K562 (cell line): Measurements from ENCODE around the gene RRAD. TPM values are rescaled to one million over a fixed set of nuclear protein-coding genes. Genes with fewer than 3 reads are reported as not detected.
A peak's percentile ranks its signal among the peaks of the same experiment; 100 is the strongest.

Source experiments
- BDP1 ChIP-seq: IDR thresholded peaks from 3 replicates; pipeline ENCODE4 v1.6.1; 2011; ENCODE audit not compliant: insufficient read length, insufficient read depth
- BRD4 ChIP-seq: fragments of 200-600 bp; sonication (generic); IDR thresholded peaks from 2 replicates; pipeline ENCODE4 v1.6.1; 2017; ENCODE audit warnings: inconsistent platforms
- HCFC1 ChIP-seq: IDR thresholded peaks from 2 replicates; pipeline ENCODE4 v1.6.1; 2012; ENCODE audit warnings: low read depth, low read length, improper control_type of control experiment
- HSF4 ChIP-seq: fragments of 250-450 bp; sonication (Bioruptor Pico); IDR thresholded peaks from 2 replicates; pipeline ENCODE4 v2.1.2; 2022; ENCODE audit warnings: mild to moderate bottlenecking, moderate library complexity, borderline replicate concordance
- KDM2B ChIP-seq: fragments of 250-450 bp; sonication (Bioruptor Pico); IDR thresholded peaks from 2 replicates; pipeline ENCODE4 v1.8.0; 2021; ENCODE audit warnings: mild to moderate bottlenecking, moderate library complexity
- MAFK ChIP-seq: IDR thresholded peaks from 2 replicates; pipeline ENCODE4 v1.6.1; 2011; ENCODE audit warnings: low read length, improper control_type of control experiment
- NR1H2 ChIP-seq: sonication (generic); formaldehyde crosslinking; IDR thresholded peaks from 2 replicates; pipeline ENCODE4 v1.4.0; 2020; ENCODE audit warnings: mild to moderate bottlenecking, missing genetic modification reagents
- RBM15 ChIP-seq: fragments of 200-400 bp; formaldehyde crosslinking; IDR thresholded peaks from 2 replicates; pipeline ENCODE4 v1.6.1; 2018; ENCODE audit warnings: mild to moderate bottlenecking, low read length, moderate library complexity; ENCODE audit not compliant: insufficient read depth
- SAFB2 ChIP-seq: fragments of 200-400 bp; formaldehyde crosslinking; IDR thresholded peaks from 2 replicates; pipeline ENCODE4 v1.6.1; 2018; ENCODE audit warnings: borderline replicate concordance, low read length, low read depth, moderate library complexity; ENCODE audit not compliant: severe bottlenecking
- SAP30 ChIP-seq: fragments of 200-600 bp; sonication (generic); IDR thresholded peaks from 2 replicates; pipeline ENCODE4 v1.6.1; 2012; ENCODE audit warnings: borderline replicate concordance, low read depth, mild to moderate bottlenecking, moderate library complexity, low read length, control low read depth, inconsistent platforms; ENCODE audit not compliant: insufficient read depth, poor library complexity, severe bottlenecking
- SLC30A9 ChIP-seq: fragments of 250-450 bp; sonication (Bioruptor Pico); IDR thresholded peaks from 2 replicates; pipeline ENCODE4 v1.8.0; 2022; ENCODE audit warnings: mild to moderate bottlenecking, moderate library complexity
- SMARCA4 ChIP-seq: fragments of 450-650 bp; IDR thresholded peaks from 2 replicates; pipeline ENCODE4 v1.6.1; 2016
- STAG1 ChIP-seq: sonication (generic); formaldehyde crosslinking; IDR thresholded peaks from 2 replicates; pipeline ENCODE4 v1.5.0; 2020; ENCODE audit warnings: missing genetic modification reagents, borderline replicate concordance
- TCF15 ChIP-seq: fragments of 250-450 bp; sonication (Bioruptor Pico); IDR thresholded peaks from 2 replicates; pipeline ENCODE4 v1.8.0; 2022; ENCODE audit warnings: moderate library complexity, mild to moderate bottlenecking, inconsistent platforms
- TCFL5 ChIP-seq: fragments of 250-450 bp; sonication (Bioruptor Pico); conservative IDR thresholded peaks from 2 replicates; pipeline ENCODE4 v1.6.1; 2021; ENCODE audit warnings: mild to moderate bottlenecking, moderate library complexity, matching md5 sums
- TFAP4 ChIP-seq: sonication (generic); formaldehyde crosslinking; IDR thresholded peaks from 2 replicates; pipeline ENCODE4 v1.8.0; 2022; ENCODE audit warnings: missing genetic modification reagents, mild to moderate bottlenecking, moderate library complexity, borderline replicate concordance
- ZNF311 ChIP-seq: fragments of 250-450 bp; sonication (Bioruptor Pico); IDR thresholded peaks from 2 replicates; pipeline ENCODE4 v1.4.0; 2020; ENCODE audit warnings: mild to moderate bottlenecking, moderate library complexity
- ZNF609 ChIP-seq: sonication (generic); formaldehyde crosslinking; IDR thresholded peaks from 2 replicates; pipeline ENCODE4 v1.8.1; 2023; ENCODE audit warnings: missing genetic modification reagents, mild to moderate bottlenecking, borderline replicate concordance
- ZNF830 ChIP-seq: fragments of 250-450 bp; sonication (Bioruptor Pico); IDR thresholded peaks from 2 replicates; pipeline ENCODE4 v1.5.0; 2021; ENCODE audit warnings: mild to moderate bottlenecking
- polyA plus RNA-seq, 8 experiments: library from polyadenylated mRNA; depleted of rRNA in 4 of 8; stranded (reverse) in 5 of 8; unstranded in 3 of 8; fragments of >200 nt; fragmentation: Nextera tagmentation in 2 of 8; fragmentation: Illumina TruSeq in 1 of 8; extraction: Ambion mirVana in 2 of 8; extraction: Trizol in 1 of 8; gene quantifications; 2 replicates each; pipeline versions ENCODE4 v1.2.1 to v1.2.3, GENCODE V29; 2011 to 2014; ENCODE audit warnings: inconsistent platforms in 1 of 8, missing spikeins in 1 of 8
- total RNA-seq, 7 experiments: library from RNA; depleted of rRNA in 6 of 7; stranded (reverse); fragments of >200 nt in 6 of 7; fragmentation: Illumina TruSeq in 2 of 7; extraction: Trizol in 2 of 7; gene quantifications; 2 replicates each; pipeline versions ENCODE4 v1.2.1 to v1.2.3, GENCODE V29; 2011 to 2021; ENCODE audit warnings: low replicate concordance in 1 of 7
- TF ChIP-seq, protein P1 (sequence below), 2 experiments: fragments of 450-650 bp in 1 of 2; sonication (generic) in 1 of 2; formaldehyde crosslinking; conservative IDR thresholded peaks; 2 replicates each; pipeline versions ENCODE4 v1.4.0 to v1.8.1; 2020 to 2022; ENCODE audit warnings: mild to moderate bottlenecking in 1 of 2, missing genetic modification reagents in 1 of 2

Gene RRAD
- total and polyA plus RNA-seq, 9 of the 15 experiments (the other 6 are each of a cell fraction or from before 2014, with no cell fraction given) = 0.09 to 0.20 (median 0.13) TPM; not detected in 5

GRCh38 chr16:66899945-66900710 is 25.2 kb downstream of the RRAD start (continued):
- TF ChIP-seq ZNF609 (CRISPR knock-in tag) = no peak
- no peak for TF ChIP-seq STAG1
- TF ChIP-seq SAFB2 = no peak
- peak; percentile 67; the same call in 1 of the 2 replicates for TF ChIP-seq BRD4
- TF ChIP-seq ZNF830 (CRISPR knock-in tag) = no peak
- no peak; the same call in 1 of the 2 replicates for TF ChIP-seq HSF4
- TF ChIP-seq NR1H2 (CRISPR knock-in tag) = no peak
- TF ChIP-seq TCF15 (CRISPR knock-in tag) = no peak
- no peak for TF ChIP-seq KDM2B (CRISPR knock-in tag)
- TF ChIP-seq SLC30A9 (CRISPR knock-in tag) = no peak
- no peak for TF ChIP-seq HCFC1
- TF ChIP-seq SMARCA4 = peak; percentile 92
- TF ChIP-seq RBM15 = no peak
- no peak for TF ChIP-seq BDP1
- no peak for TF ChIP-seq ZNF311 (CRISPR knock-in tag)
- TF ChIP-seq TFAP4 (CRISPR knock-in tag) = peak; percentile 65; the same call in 1 of the 2 replicates
- TF ChIP-seq TCFL5 (CRISPR knock-in tag) = no peak
- TF ChIP-seq, protein P1, sequence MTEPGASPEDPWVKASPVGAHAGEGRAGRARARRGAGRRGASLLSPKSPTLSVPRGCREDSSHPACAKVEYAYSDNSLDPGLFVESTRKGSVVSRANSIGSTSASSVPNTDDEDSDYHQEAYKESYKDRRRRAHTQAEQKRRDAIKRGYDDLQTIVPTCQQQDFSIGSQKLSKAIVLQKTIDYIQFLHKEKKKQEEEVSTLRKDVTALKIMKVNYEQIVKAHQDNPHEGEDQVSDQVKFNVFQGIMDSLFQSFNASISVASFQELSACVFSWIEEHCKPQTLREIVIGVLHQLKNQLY (CRISPR knock-in tag; conservative IDR thresholded peaks at IDR 0.05) = no peak
- no peak for TF ChIP-seq SAP30
- no peak for TF ChIP-seq MAFK
